Panc1 (cell line): ENCODE measurements around the gene CCNG2.

Source experiments
- CTCF ChIP-seq: fragments of 450-650 bp; IDR thresholded peaks from 2 replicates; pipeline ENCODE4 v1.5.1; 2017; ENCODE audit warnings: mild to moderate bottlenecking
- POLR2AphosphoS5 ChIP-seq: IDR thresholded peaks from 2 replicates; pipeline ENCODE4 v1.6.1; 2012; ENCODE audit warnings: mild to moderate bottlenecking, low read depth, low read length, moderate library complexity
- SIN3A ChIP-seq: IDR thresholded peaks from 2 replicates; pipeline ENCODE4 v1.6.1; 2012; ENCODE audit warnings: low read depth, mild to moderate bottlenecking, low read length, moderate library complexity, borderline replicate concordance; ENCODE audit not compliant: insufficient read depth

GRCh38 chr4:77172336-77172735 is 15.3 kb downstream of the CCNG2 start:
- TF ChIP-seq POLR2AphosphoS5 (no peak), CTCF (no peak), SIN3A (no peak)
